GM19395 (cell line): Measurements from ENCODE around the gene SYK.

Experiments
- ATAC-seq: cut with Tn5 transposase; IDR thresholded peaks from one replicate; pipeline ENCODE4 v1.9.1; 2021; ENCODE audit warnings: mild to moderate bottlenecking, moderate library complexity; ENCODE audit not compliant: unreplicated experiment

Gene SYK

DNA sequence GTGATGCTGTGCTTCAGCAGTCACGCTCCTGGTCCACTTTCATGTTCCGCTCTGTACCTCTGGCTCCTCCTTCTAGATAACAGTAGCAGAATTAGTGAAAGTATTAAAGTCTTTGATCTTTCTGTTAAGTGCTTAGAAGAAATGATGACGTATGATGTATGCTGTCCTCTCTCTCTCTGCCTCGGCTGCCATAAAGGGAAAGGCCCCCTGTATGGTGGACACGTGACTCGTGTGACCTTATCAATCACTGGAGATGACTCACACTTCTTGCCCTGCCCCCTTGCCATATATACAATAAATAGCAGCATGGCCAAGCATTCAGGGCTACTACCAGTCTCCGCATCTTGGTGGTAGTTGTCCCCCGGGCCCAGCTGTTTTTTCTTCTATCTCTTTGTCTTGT lies 100.3 kb downstream of the SYK start:
- no peak for ATAC-seq

DNA sequence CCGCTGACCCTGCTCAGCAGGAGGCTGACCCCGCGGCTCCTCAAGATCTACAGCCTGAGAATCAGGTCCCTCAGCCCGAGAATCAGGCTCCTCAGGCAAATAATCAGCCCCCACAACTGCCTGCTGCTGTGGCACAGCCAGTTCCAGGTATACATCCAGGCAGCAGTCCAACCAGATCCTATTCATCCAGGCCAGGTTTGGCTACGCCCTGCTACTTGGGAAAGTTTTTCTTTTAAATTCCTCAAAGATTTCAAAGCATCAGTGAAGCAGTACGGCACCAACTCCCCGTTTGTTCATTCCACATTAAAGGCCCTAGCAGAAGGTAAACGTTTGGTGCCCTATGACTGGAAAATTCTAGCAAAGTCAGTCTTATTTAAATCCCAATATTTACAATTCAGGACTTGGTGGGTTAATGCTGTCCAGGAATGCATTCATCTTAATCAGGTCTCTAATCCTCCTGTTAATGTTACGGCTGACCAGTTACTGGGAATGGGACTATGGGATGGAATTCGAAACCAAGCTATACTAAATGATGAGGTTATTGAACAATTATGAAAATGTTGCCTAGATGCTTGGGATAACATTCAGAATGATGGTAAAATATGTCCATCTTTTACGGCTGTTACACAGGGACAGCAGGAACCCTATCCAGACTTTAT lies 102.3 kb downstream of the SYK start:
- ATAC-seq = no peak

DNA sequence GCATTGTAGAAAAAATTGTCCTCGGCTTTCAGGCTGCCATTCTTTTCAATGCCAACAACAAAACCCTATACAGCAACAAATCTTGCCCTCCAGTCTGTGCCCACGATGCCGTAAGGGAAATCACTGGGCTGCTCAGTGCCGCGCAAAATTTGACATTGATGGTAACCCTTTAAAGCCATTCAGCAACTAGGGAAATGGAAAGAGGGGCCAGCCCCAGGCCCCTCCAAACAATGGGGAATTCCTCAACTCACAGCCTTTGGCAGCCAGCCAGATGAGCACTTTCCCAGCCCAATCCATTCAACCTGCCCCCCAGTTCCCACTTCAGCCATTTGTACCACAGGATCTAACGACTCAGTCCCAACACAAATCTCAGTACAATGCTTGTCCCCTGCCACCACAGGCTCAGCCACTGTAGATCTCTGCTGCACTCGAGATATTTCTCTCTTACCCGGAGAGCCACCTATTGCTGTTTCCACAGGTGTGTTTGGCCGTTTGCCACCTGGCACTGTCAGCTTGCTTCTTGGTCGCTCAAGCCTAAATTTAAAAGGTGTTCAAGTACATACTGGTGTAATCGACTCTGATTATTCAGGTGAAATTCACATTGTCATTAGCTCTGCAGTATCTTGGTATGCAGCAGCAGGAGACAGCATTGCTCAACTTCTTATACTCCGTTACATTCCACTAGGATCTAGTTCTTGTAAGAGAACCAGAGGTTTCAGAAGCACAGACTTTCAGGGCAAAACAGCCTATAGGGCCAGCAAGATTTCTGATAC lies 103.3 kb downstream of the SYK start:
- ATAC-seq = no peak

DNA sequence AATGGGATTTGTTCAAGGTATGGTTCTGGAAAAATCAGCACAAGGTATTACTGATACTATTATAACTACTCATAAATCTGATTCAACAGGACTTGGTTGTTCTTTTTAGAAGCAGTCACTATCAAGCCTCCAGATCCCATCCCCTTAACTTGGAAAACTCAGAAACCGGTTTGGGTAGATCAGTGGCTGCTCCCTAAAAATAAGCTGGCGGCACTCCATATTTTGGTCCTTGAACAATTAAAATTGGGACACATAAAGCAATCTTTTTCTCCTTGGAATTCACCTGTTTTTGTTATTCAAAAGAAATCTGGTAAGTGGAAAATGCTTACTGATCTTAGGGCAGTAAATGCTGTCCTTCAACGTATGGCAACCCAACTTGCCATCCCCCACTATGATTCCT lies 104.2 kb downstream of the SYK start:
- no peak for ATAC-seq

DNA sequence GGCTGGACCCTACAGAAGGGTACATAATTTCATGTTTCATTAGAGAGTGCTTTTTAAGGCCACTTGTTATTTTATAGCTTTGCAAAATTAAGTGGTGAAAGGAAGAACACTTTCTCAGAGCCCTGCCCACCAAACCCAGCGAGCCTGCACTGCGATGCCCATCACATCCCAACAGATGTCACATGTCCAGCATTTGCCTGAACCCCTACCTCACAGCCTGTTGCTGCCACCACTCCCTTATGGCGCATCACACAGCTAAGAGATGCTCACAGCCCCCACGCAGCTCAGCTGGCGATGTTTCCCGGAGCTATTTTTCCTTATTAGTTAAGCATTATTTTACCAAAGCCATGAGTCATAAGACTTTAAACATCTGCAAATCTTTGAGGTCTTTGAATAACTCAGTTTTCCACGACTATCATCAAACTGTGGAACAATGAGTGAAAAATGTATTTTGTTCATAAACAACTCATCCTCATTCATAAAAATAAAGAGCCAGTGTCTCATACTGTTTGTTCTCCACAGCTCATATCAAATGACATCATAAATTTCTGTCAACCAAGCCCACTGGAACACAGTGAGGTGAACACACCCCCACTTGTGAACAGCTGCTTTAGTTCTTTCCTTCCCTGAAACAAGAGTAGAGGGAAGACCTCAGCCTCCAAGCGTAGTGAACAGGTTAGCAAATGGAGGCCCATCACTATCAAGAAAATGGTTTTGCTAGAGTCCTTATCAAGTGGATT lies 104.9 kb downstream of the SYK start:
- ATAC-seq = no peak

DNA sequence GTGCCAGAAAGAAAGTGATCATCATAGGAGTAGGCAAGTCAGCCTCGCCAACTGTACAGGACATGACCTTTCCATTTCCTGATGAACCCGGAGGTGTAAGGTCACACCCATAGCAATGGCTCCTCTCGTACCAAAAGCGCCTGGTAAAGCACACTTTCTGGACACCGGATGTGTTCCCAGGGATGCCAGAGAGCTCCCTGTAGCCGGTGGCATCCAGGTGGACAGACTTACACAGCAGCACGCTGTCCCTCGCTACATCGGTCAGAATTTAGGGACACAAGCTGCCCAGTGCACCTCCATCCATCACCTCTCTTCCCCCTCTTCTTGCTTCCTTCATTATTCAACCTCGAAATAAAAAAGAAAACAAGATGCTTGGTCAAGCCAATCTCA lies 105.4 kb downstream of the SYK start:
- ATAC-seq = no peak

DNA sequence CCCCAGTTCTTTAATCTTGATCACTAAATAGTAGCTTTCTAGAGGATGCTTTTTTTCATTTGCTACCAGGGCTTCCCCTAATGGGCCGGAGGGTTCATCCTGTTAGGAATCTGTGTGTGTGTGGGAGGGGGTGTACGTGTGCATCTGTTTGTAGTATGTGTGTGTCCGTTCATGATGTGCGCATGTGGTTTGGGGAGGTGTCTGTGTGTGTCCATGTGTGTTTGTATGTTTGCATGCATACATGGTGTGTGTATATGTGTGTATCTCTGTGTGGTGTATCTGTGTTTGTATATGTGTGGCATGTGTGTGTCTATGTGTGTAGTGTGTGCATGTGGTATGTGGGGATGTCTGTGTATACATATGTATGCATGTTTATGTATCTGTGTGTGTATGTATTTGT lies 106.2 kb downstream of the SYK start:
- no peak for ATAC-seq

DNA sequence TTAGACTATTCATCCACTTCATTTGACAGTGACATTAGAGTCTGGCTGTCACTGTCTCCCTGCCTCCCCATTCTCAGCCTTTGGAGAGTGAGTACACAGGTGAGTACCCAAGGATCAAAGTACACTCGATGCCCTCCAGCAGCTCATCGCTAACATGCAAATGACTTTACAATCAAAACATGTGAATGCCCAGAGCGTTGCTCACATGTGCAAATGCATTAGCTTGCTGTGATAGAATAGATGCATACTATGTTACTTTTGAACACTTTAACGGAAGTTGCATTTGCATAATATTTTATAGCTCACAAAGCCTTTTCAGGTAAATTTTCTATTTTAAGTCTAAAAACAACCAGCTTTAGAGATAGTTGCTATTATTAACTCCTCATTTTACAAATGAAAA lies 107.6 kb downstream of the SYK start:
- ATAC-seq = no peak

DNA sequence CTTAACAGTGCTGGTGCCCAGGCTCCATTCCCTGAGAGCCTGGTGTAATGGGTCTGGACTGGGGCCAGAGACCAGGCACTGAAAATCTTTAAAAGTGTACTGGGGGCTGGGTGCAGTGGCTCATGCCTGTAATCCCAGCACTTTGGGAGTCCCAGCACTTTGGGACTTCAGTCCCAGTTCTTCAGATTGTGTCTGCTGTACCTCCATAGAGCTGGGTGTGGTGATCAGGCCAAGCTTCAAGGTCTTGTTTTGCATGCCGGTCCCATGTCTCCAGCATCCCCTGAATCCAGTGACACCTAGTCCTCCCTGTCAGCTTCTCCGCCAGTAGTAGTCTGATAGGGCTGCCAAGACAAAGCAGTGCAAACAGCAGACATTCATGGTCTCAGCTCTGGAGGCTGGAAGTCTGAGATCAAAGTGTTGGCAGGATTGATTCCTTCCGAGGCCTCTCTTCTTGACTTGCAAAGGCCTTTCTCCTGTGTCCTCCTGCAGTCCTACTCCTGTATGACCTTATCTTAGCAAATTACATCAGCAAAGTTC lies 108.2 kb downstream of the SYK start:
- no peak for ATAC-seq

DNA sequence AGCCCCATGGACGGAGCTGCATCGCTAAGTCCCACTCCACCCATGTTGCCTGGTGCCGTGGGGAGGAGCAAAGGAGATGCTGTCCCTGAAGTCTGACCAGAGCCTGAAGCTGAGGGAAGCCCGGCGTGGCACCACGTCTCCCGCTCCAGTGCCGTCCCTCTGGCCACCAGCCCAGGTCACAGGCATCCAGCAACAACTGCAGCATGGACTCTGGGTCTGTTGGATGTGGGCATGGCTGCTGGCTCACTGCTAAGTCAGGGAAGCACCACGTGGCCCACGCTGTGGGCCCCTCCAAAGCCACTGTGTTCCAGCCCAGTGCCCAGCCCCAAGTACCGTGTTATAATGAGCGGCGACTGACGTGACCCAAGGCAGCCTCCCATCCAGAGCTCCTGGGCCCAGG lies 112.6 kb downstream of the SYK start:
- ATAC-seq = no peak

DNA sequence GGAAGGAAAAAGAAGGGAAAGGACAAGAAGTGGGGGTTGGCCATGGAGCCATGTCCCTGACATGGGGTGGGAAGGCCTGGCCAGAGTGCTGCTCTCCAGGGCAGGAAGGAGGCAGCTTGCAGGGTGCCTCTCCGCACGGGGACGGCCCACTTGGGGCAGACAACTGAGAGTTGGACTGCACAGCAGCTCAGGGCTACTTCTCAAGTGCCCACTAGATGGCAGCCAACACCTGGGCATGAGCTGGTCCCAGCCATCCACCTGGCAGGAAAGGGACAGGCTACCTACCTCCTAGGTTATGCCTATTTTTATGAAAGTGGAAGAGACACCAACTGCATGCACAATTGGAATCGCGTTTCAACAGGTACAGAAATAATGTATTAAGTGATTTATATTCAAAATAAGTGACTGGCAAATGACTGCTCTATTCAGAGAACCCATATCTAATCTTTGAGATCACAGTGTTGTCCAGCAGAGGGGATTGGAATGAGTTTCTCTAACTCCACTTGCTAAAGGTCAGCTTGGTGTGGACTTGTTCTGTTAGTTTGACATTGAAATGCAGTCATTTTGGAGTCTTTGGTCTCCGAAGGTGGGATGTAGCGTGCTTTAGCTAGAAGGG lies 113.4 kb downstream of the SYK start:
- ATAC-seq = peak; percentile 85

DNA sequence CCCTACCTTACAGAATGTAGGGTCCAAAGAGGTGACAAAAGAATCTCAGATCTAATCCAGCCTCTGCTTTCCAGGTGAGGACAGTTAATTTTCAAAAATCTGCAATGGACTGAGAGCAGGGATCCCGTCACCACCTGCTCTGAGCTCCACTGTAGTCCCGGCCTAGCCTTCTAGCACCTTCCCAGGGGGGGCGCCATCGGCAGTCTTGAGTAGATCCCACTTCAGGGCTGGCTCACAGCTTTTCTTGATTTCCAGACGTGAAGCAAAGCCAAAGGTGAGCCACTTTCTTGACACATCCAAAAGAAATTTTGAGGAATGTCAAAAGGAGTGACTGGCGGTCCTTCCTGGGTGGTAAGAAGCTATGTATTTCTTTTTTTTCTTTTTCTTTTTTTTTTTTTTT lies 114.1 kb downstream of the SYK start:
- ATAC-seq = no peak

DNA sequence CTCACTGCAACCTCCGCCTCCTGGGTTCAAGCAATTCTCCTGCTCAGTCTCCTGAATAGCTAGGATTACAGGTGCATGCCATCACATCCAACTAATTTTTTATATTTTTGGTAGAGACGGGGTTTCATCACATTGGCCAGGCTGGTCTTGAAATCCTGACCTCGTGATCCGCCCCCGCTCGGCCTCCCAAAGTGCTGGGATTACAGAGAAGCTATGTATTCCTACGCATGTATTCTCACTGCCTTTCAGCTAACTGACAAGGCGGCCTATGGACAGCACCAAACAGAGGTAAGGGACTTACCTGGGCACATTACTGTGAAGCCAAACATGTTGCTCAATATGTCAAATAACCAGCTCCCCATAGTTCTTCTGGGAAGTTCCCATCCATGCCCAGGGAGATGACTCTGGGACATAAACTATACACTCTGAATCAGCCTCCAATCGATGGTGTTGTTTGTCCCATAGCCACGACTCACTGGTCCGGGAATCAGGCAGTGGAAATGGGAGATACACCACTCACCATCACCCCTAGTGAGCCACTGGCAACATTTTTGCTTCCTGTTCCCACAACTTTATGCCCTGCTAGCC lies 114.6 kb downstream of the SYK start:
- ATAC-seq = no peak

DNA sequence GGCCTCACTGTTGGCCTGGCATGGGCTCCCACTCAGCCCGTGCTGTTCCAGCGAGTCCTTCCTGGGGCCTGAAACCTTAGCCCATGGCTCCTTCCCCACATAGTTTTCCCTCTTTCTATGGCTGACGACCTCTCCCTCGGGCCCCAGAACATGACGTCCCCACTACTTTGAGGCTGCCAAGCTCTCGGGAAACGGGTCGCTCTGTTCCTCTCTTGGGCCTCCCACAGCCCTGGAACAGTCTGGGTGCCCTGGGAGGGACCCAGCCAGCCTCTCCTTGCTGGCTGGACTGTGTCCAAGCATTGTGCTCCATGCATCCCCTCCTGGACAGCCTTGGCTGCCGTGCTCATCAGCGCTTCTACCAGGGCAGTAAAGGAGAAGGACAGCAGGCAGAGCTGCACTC lies 118.3 kb downstream of the SYK start:
- no peak for ATAC-seq

DNA sequence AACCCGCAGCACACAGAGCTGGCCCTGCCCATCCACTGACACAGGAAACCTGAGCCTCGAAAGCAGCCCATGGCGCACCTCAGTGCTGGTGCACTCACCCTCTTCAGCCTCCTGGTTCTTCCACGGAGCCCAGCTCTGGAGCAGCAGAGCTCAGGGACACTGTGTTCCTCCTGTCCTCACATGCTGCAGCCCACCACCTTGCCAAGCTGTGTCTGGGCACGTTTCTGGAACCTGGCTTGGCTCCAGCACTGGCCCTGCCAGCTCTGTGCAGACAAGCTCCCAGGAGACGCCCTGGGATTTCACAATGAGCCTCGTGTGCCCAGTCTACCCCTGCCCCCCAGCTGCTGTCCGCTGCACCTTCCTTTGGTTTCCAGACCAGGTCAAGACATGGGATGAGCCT lies 119.5 kb downstream of the SYK start:
- no peak for ATAC-seq

DNA sequence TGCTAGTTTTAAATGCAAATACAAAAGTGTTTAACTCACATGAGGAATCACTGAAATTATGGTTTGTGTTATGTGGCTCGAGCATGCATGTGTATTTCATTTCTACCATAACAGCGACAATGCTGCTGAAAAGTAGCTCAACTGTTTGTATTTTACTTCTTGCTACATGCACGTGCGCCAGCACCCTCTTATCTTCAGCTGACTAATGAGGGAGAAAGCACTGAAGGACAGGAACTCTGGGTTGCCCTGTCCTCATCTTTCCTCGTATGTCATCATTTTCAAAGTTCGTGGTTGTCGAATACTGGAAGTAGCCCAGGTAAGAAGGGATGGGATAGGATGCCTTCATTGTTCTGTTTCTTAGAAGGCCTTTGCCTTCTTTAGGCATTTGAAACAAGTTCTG lies 120.3 kb downstream of the SYK start:
- ATAC-seq = no peak

DNA sequence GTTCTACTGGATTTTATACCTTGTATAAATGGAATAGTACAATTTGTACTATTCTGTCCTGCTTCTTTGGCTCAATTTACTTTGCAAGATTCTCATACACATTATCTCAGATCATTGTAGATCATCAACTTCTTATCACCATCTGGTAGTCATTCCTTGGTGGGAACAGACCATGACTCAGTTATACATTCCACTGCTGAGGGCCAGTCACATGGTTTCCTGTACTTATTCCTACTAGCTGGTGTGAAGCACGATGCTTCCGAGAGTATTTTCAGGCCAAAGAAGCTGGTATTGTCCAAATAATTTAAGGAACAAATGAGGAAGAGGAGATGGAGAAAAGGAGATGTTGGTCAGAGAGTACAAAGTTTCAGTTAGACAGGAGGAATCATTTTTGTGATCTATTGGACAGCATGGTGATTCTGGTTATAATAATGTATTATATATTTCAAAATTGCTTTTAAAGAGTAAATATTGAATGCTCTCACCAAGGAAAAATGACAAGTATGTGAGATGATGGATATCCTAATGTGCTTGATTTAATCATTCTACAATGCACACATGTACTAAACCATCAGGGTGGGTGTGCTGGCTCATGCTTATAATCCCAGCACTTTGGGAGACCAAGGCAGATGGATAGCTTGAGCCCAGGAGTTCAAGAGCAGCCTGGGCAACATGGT lies 124.1 kb downstream of the SYK start:
- ATAC-seq = no peak

DNA sequence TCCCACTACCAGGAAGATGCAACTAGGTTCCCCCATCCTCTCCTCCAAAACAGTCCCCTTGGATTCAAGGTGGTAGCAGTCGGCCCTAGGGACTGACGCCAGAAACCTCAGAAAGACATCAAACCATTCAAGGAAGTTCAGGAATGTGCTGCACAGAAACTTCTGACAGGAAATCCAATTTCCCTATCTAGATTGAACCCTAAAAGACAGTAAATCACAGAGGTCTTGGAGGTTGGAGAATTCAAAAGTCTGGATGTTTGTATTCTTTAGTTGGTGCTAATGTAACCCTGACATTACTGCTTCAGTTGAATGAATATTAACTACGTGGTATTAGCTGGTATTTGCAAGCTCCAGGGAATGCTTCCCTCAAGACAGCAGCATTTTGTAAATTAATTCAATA lies 125.3 kb downstream of the SYK start:
- no peak for ATAC-seq

DNA sequence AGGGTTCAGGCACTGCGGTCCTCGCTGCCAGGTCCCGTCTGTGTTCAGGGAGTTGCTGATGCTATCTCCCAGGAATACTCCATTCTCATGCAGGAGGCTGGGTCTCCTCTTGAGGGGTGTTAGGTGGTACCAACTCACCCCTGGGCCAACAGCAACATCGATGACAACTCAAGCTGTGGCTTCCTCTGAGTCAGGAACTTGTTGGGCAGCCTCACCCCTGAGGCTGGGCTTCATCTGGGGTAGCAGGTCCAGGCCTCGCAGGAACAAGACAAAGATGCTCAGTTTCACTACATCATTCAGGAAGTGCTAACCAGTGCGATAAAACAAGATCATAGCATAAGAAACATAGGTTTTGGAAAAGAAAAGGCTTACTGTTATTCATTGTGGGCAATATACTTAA lies 125.9 kb downstream of the SYK start:
- ATAC-seq = no peak

DNA sequence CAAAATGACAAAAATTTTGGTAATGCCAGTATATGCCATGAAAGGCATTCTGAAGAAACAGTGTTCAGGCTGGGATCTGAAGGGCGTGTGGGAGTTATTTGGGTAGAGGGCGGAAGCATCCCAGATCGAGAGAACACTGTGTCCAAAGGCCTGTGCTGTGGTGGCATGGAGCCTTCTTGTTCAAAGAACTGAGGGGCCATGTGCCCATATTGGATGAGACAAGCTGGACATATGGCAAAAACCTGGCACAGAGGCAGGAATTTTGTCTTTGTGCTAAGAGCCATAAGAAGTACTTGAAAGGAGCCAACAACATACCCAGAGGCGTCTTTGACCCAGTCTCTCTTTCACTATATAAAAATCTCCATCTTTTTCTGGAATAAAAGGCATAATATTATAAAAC lies 128.0 kb downstream of the SYK start:
- ATAC-seq = no peak

DNA sequence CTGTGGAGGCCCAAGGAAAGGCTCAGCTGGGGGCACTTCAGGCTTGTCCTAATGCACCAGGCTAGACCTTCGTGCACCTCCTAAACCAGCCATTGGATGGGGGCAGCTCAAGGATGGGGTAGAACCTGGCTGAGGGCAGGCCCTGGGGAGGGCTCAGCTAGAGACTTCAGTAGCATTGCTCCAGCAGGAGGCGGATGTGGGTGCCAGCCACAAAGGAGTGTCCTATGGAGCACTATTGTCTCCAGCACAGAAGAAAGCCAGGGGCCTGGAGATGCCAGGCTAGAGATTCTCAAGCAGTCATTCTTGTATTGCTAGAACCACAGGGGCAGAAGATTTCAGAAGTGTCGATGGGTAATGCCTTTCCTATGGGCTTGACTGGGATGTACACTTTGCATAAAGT lies 131.8 kb downstream of the SYK start:
- no peak for ATAC-seq
